OCI-LY7 (cell line): Measurements from ENCODE around the gene LRRC26. TPM values are rescaled to one million over a fixed set of nuclear protein-coding genes. Genes with fewer than 3 reads are reported as not detected.

Experiments used
- BruUV-seq: library from RNA; stranded (reverse); fragments of 400-500 nt; replicated peaks from 2 replicates; lab custom pipeline; 2021; lab: Mats Ljungman, UMichigan
- CTCF ChIA-PET: fragments of 300-600 bp; sonication (Branson Sonifier 250); formaldehyde crosslinking; loops from one replicate; lab custom pipeline; 2022; ENCODE audit warnings: antibody characterized with exemption; ENCODE audit not compliant: unreplicated experiment; lab: Charles Lee
- POLR2A ChIA-PET: fragments of 300-600 bp; sonication (Branson Sonifier 250); formaldehyde crosslinking; loops from one replicate; lab custom pipeline; 2022; ENCODE audit warnings: antibody characterized with exemption; lab: Charles Lee
- DNase-seq: peaks from one replicate; pipeline ENCODE4 v3.0.0-alpha.2; 2015; ENCODE audit warnings: low spot score
- H2AFZ ChIP-seq: fragments of 200-600 bp; sonication (generic), shearing (Covaris generic); 2 replicates; pipeline ENCODE4 v1.6.1; 2014; ENCODE audit warnings: mild to moderate bottlenecking, antibody characterized with exemption, low read length, moderate library complexity
- H3K27ac ChIP-seq: fragments of 200-600 bp; sonication (generic); 2 replicates; pipeline ENCODE4 v1.5.1; 2014; ENCODE audit warnings: mixed run types, low read depth, mild to moderate bottlenecking, moderate library complexity, low read length, inconsistent platforms; ENCODE audit not compliant: poor library complexity, severe bottlenecking
- H3K36me3 ChIP-seq: fragments of 200-600 bp; sonication (generic); 2 replicates; pipeline ENCODE4 v1.6.1; 2014; ENCODE audit warnings: mild to moderate bottlenecking, antibody characterized with exemption, low read length, moderate library complexity, mixed read lengths; ENCODE audit not compliant: insufficient read depth
- H3K4me1 ChIP-seq: fragments of 200-600 bp; sonication (generic); 2 replicates; pipeline ENCODE4 v1.5.1; 2014; ENCODE audit warnings: mild to moderate bottlenecking, low read length; ENCODE audit not compliant: insufficient read depth, poor library complexity, severe bottlenecking
- H3K4me2 ChIP-seq: fragments of 200-600 bp; sonication (generic); 2 replicates; pipeline ENCODE4 v1.6.1; 2014; ENCODE audit warnings: mild to moderate bottlenecking, low read length
- H3K4me3 ChIP-seq: fragments of 200-600 bp; sonication (generic); 2 replicates; pipeline ENCODE4 v1.5.1; 2014; ENCODE audit warnings: mild to moderate bottlenecking, low read depth, low read length; ENCODE audit not compliant: poor library complexity, severe bottlenecking
- H3K79me2 ChIP-seq: fragments of 200-600 bp; sonication (generic); 2 replicates; pipeline ENCODE4 v1.6.1; 2016; ENCODE audit warnings: low read depth, mild to moderate bottlenecking, low read length, moderate library complexity, mixed read lengths; ENCODE audit not compliant: insufficient read depth
- H3K9me2 ChIP-seq: fragments of 200-600 bp; sonication (generic); 2 replicates; pipeline ENCODE4 v1.6.1; 2016; ENCODE audit warnings: mild to moderate bottlenecking, low read length, mixed read lengths; ENCODE audit not compliant: insufficient read depth
- H3K9me3 ChIP-seq: fragments of 200-600 bp; sonication (generic); 2 replicates; pipeline ENCODE4 v1.6.1; 2014; ENCODE audit warnings: mild to moderate bottlenecking, mixed run types, low read length, mixed read lengths
- H4K20me1 ChIP-seq: fragments of 200-600 bp; sonication (generic); 2 replicates; pipeline ENCODE4 v1.6.1; 2014; ENCODE audit warnings: mild to moderate bottlenecking, antibody characterized with exemption, low read length, moderate library complexity, mixed read lengths; ENCODE audit not compliant: insufficient read depth
- CTCF ChIP-seq: fragments of 200-600 bp; sonication (generic); conservative IDR thresholded peaks from 2 replicates; pipeline ENCODE4 v1.5.1; 2014; ENCODE audit warnings: mild to moderate bottlenecking, antibody characterized with exemption, low read length, moderate library complexity, mixed read lengths
- EZH2phosphoT487 ChIP-seq: fragments of 200-600 bp; sonication (generic); IDR thresholded peaks from 2 replicates; pipeline ENCODE4 v1.6.1; 2018; ENCODE audit warnings: low read depth, borderline replicate concordance, mild to moderate bottlenecking, mixed run types, antibody characterized with exemption, low read length, moderate library complexity, mixed read lengths
- intact Hi-C: fragments of 100-400 bp; cut with micrococcal nuclease; formaldehyde crosslinking; loops from one replicate; pipeline ENCODE4 v1.10.0; 2022; ENCODE audit not compliant: unreplicated experiment
- total RNA-seq, 2 experiments: library from RNA; depleted of rRNA in 1 of 2; stranded (reverse); fragments of >200 nt in 1 of 2; shearing (Covaris generic) in 1 of 2; gene quantifications; 2 replicates each; pipeline ENCODE4 v1.2.3, GENCODE V29; 2014 to 2022

LRRC26 gene
- total RNA-seq, 2 experiments from 2014 or later, result not detected

- Histone ChIP-seq H3K4me1 (peaks cover 27% of the 10 kb centered on the region), H3K27ac (peak within 1 kb of the TSS; percentile 92), H3K4me3 (peak within 1 kb of the TSS; percentile 94), H4K20me1 (peaks cover 6% of the 10 kb centered on the region; the same call in 1 of the 2 replicates), H3K79me2 (peaks cover 32% of the 10 kb centered on the region), H2AFZ (peak within 1 kb of the TSS; percentile 53; the same call in 1 of the 2 replicates), H3K4me2 (peak within 1 kb of the TSS; percentile 97), H3K36me3 (peaks cover 41% of the 10 kb centered on the region; the same call in 1 of the 2 replicates), H3K9me2 (no peaks in the 10 kb centered on the region), H3K9me3 (no peaks in the 10 kb centered on the region)
- BruUV-seq, result no TSS peak
- peak; percentile 98 for DNase-seq
- TF ChIP-seq EZH2phosphoT487 (no peak), CTCF (peak; percentile 69)
- intact Hi-C loops, result loop anchor here (2.0 to 5.0 kb wide), 3 partner anchors 34 to 71 kb away; partner anchors contain the start of gene RNF208
- ChIA-PET POLR2A (interaction anchor here (0.8 to 3.2 kb wide), 8 partner anchors 12 to 74 kb away, joined by 3 to 16 read pairs (median 4); partner anchors contain the start of gene TPRN), CTCF (interaction anchor here (0.6 to 1.3 kb wide), 3 partner anchors 12 to 98 kb away, joined by 3 to 5 read pairs (median 3); no protein-coding TSS in a partner anchor)
Observed at GRCh38 chr9:137188490-137189296, 18.8 kb upstream of the LRRC26 start, which contains the start of the genes ANAPC2 and SSNA1. Gene ANAPC2, minus strand, starts transcription at chr9:137188560. Its CDS starts 28 bp downstream, at chr9:137188532. Gene SSNA1, plus strand, starts transcription at chr9:137188676. Its CDS starts 51 bp downstream, at chr9:137188727.

- Histone ChIP-seq H3K4me1 (peaks cover 27% of the 10 kb centered on the region), H3K27ac (peak overlapping the region; percentile 92)
- CTCF ChIA-PET, result interaction anchor here (0.5 to 0.6 kb wide), 2 partner anchors 13 to 148 kb away, joined by 3 read pairs; no protein-coding TSS in a partner anchor
Observed at GRCh38 chr9:137188086-137188489, 18.2 kb upstream of the LRRC26 start.

More at GRCh38 chr9:137188086-137188489, 18.2 kb upstream of the LRRC26 start:
- intact Hi-C loops, result loop anchor here (2.0 to 5.0 kb wide), 3 partner anchors 35 to 71 kb away; partner anchors contain the start of gene RNF208
- peak overlapping the region; percentile 80 for H3K4me2 ChIP-seq
- BruUV-seq, result TSS peak; percentile 90
- no peak for DNase-seq
- H3K36me3 ChIP-seq, result peaks cover 47% of the 10 kb centered on the region
- H3K9me2 ChIP-seq, result no peaks in the 10 kb centered on the region
- H2AFZ ChIP-seq, result peak overlapping the region; percentile 53; the same call in 1 of the 2 replicates
- POLR2A ChIA-PET, result interaction anchor here (1.5 to 3.2 kb wide), 2 partner anchors 13 to 62 kb away, joined by 8 to 16 read pairs; partner anchors contain the start of gene TPRN
- peaks cover 6% of the 10 kb centered on the region; the same call in 1 of the 2 replicates for H4K20me1 ChIP-seq
- TF ChIP-seq CTCF (no peak), EZH2phosphoT487 (no peak)
- peaks cover 32% of the 10 kb centered on the region for H3K79me2 ChIP-seq
- H3K4me3 ChIP-seq, result peak overlapping the region; percentile 94
- H3K9me3 ChIP-seq, result no peaks in the 10 kb centered on the region
